ENCODE measurements around the gene ZNF644. TPM values are rescaled to one million over a fixed set of nuclear protein-coding genes. Genes with fewer than 3 reads are reported as not detected.

ZNF644 gene
- total RNA-seq, 1 experiment from 2014 or later = 55.9 TPM

DNA sequence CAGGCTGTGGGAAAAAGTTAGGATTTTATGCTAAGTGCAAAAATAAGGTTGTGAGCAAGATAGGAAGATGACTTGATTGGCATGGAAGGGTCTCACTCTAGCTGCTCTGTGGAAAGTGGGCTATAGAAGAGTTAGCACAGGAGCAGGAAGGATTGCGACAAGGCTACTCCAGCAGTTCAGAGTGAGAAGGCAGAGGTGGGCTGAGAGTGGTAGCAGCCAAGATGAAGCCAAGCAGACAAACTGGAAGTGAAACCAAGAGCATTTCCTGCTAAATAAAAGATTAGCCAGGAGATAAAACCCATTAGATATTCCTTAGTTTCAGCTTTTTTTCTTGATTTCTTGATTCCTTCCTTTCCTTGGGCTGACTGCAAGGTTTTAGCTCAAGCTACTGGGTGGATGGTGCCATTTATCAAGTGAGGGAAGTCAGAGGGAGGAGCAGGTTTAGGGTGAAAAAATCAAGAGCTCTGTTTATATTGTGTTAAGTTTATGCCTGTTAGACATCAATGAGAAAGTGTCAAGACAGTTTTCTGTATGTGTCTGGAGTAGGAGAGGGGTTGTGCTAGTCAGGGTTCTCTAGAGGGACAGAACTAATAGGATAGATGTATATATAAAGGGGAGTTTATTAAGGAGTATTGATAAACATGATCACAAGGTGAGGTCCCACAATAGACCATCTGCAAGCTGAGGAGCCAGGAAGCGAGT is 33.1 kb upstream of the ZNF644 start:
- ChIA-PET POLR2A (no interaction called here), RAD21 (ENCODE audit: low non-redundant PET in 1 of 2, low total read pairs in 2 of 2, uncharacterized antibody in 2 of 2, unreplicated experiment in 2 of 2) (no interaction called here), CTCF (interaction anchor here (1.3 kb wide), 1 partner anchor 28 kb away, joined by 4 read pairs; no protein-coding TSS in a partner anchor)
- H3K79me2 ChIP-seq (ENCODE audit: insufficient read depth, low read length) = no peaks in the 10 kb centered on the region
- ATAC-seq (no peak), DNase-seq (ENCODE audit: low read depth, low spot score) (no peak)
- H3K27me3 ChIP-seq (ENCODE audit: insufficient read depth, low read length) = no peaks in the 10 kb centered on the region
- H3K27ac ChIP-seq (ENCODE audit: low read depth, low read length) = no peak overlapping the region
- TF ChIP-seq ELF1 (IDR thresholded peaks at IDR 0.05; ENCODE audit: borderline replicate concordance, low read depth) = no peak
- TF ChIP-seq, protein P1, sequence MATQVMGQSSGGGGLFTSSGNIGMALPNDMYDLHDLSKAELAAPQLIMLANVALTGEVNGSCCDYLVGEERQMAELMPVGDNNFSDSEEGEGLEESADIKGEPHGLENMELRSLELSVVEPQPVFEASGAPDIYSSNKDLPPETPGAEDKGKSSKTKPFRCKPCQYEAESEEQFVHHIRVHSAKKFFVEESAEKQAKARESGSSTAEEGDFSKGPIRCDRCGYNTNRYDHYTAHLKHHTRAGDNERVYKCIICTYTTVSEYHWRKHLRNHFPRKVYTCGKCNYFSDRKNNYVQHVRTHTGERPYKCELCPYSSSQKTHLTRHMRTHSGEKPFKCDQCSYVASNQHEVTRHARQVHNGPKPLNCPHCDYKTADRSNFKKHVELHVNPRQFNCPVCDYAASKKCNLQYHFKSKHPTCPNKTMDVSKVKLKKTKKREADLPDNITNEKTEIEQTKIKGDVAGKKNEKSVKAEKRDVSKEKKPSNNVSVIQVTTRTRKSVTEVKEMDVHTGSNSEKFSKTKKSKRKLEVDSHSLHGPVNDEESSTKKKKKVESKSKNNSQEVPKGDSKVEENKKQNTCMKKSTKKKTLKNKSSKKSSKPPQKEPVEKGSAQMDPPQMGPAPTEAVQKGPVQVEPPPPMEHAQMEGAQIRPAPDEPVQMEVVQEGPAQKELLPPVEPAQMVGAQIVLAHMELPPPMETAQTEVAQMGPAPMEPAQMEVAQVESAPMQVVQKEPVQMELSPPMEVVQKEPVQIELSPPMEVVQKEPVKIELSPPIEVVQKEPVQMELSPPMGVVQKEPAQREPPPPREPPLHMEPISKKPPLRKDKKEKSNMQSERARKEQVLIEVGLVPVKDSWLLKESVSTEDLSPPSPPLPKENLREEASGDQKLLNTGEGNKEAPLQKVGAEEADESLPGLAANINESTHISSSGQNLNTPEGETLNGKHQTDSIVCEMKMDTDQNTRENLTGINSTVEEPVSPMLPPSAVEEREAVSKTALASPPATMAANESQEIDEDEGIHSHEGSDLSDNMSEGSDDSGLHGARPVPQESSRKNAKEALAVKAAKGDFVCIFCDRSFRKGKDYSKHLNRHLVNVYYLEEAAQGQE (IDR thresholded peaks at IDR 0.05; ENCODE audit: low read depth) = no peak
- TF ChIP-seq SP1 (IDR thresholded peaks at IDR 0.05; ENCODE audit: low read depth) = no peak
- TF ChIP-seq TCF7L2 (IDR thresholded peaks at IDR 0.05; ENCODE audit: borderline replicate concordance, extremely low read depth, insufficient read depth, insufficient read length) = no peak
- TF ChIP-seq EZH2phosphoT487 (IDR thresholded peaks at IDR 0.05; ENCODE audit: borderline replicate concordance) = no peak
- no peak for TF ChIP-seq FOSL1 (IDR thresholded peaks at IDR 0.05; ENCODE audit: low read depth)
- H3K9me2 ChIP-seq (ENCODE audit: insufficient read depth) = no peaks in the 10 kb centered on the region
- no peaks in the 10 kb centered on the region for H3K36me3 ChIP-seq (ENCODE audit: control insufficient read depth in 1 of 2, insufficient read depth in 2 of 2, low read length in 2 of 2)
- H3K4me1 ChIP-seq (ENCODE audit: control insufficient read depth in 1 of 2, insufficient read depth in 2 of 2, low read length in 2 of 2) = no peaks in the 10 kb centered on the region
- intact Hi-C loops (cut with micrococcal nuclease) = no loop called here
- no peaks in the 10 kb centered on the region for H4K20me1 ChIP-seq (ENCODE audit: insufficient read depth)
- no peaks in the 10 kb centered on the region for H3K9me3 ChIP-seq (ENCODE audit: control insufficient read depth in 1 of 2, insufficient read depth in 1 of 2, low read depth in 1 of 2, low read length in 2 of 2)
- no peak overlapping the region for H3K4me3 ChIP-seq (replicated peaks in 1 of 2; ENCODE audit: low read depth in 1 of 2, low read length in 2 of 2)
- BruUV-seq (replicated peaks) = no TSS peak
- no peak overlapping the region for H3K9ac ChIP-seq (ENCODE audit: low read length)
- no peak overlapping the region for H3K4me2 ChIP-seq (ENCODE audit: low read length)
- no peak overlapping the region for H2AFZ ChIP-seq (ENCODE audit: low read depth, low read length, poor library complexity, severe bottlenecking)
